HG03039 (cell line): ENCODE data around the gene IL21.
A peak's percentile ranks its signal among the peaks of the same experiment; 100 is the strongest.
"Not testable (repeated sequence)": the region's sequence is repeated elsewhere in the genome, so short reads cannot be mapped to it uniquely, and the experiment has no call there.

Experiments
- ATAC-seq: cut with Tn5 transposase; IDR thresholded peaks from one replicate; pipeline ENCODE4 v1.9.1; 2021; ENCODE audit warnings: mild to moderate bottlenecking, moderate library complexity; ENCODE audit not compliant: unreplicated experiment

The IL21 gene

GRCh38 chr4:122583906-122584305, 37.0 kb downstream of the IL21 start:
- ATAC-seq: no peak

DNA sequence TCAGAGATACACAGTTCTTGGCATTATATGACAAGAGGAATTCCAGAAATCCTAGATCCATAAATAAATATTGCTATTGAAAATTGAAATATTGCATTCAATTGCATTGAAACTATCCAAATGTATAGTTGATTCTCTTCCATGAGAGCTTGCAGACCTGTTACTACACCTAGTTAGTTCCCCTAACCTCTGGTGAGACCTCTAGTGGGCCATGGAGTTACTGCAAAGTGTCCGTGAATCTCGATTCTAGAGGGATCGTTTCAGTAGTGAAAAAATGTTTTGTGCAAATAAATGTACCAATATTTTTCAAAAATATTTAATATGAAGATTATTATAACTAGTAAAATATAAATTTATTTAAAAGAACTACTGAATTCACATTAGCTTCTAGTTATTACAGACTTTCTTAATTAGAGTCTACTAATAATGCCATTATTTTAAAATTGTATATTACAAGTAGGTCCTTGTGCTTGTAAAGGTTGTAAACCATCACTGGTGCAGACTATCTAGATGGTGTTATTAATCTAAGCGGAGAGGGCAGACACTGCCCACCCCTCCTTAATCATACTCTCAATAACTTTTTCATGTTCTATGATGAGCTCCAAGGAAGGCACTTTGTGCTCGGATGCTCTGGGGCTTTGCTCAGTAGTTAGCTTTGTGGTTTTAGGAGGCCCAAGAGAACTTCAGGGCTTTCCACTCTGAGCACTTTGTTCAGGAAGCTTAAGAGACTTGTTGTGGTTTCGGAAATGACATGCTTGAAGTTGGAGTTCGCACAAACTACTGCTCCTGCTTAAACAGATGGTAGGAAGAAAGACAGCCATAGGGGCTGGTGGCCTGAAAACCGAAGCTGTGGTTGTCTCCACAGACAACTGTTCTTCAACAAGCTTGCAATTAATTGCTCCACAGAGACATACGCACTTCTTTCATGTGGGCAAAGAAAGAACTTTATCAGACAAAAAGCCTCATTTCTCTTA, 42.8 kb downstream of the IL21 start:
- peak; percentile 86 for ATAC-seq

DNA sequence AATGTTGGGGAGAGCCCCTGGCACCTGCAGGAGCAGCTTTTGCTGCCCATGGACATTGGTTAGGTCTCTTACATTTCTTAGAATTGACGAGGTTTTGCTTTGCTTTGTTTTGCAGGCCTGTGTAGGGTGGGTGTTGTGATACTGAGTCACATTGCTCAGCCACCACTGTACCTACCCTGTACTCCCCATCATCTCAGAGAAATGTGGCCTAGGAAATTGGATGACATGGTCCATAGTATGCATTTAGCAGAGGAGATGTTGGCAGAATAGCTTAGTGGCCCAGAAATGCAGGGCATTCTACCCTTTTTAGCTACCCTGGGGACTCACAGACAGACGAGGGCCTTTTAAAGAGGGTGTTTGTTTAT, 43.7 kb downstream of the IL21 start:
- no peak for ATAC-seq

DNA sequence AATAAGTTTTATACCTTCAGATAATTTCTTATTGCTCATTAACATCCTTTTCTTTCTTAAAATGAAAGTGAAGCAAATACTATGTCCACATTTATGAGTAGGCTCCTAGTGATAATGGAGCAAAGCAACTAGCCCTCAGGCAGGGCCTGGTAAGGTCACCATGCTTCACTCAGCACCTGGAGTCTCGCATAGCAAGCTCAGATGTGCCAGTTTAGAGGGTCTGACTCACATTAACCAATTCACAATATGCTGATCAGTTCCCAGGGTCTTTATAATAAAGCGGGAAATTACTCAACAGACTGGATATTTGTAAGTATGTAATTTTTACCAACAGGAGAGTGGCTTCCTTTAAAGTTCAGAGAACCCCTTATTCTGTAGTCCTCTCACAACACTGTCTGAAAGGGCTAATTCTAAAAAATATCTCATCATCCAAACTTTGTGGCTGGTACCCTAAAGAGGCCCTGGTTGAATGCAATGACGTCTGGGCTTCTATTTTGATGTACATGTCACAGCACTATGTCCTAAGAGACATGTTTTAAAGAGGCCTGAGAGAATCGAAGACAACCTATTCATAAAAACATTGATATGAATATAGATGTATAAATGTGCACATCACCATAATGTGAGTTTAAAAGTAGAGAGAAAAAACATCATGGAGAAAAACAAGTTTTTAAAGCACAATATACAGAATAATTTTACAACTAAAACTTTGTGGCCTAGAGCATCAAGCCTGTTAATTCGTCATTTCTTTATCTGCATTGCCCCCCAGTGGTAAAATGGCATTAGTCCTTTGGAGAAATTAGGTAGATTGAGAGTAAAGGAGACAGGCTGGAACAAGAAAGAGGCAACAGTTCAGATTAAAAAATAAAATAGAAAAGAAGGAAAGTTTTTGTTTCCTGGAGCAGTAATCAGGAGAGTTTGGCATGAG, 44.3 kb downstream of the IL21 start:
- ATAC-seq: no peak

GRCh38 chr4:122574347-122574746, 46.5 kb downstream of the IL21 start:
- ATAC-seq: not testable (repeated sequence)

DNA sequence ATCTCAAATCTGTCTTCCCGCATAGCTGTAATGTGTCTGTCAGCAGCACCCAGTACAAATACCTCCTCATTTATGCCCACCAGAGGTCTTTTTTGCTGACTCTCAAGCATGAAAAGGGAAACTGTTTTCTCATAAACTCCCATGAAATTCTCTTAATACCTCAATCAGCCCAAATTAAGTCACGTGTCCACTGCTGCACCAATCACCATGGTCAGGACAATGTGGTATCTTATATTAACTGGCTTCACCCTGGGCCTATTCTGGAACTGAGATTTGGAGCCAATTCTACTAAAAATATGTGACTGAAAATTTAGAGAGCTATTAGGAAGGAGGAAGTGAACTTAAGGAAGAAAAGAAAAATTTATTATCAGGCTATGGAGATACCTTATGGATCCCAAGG, 58.4 kb downstream of the IL21 start:
- no peak for ATAC-seq
